ENCODE data around the gene DPAGT1. TPM values are rescaled to one million over a fixed set of nuclear protein-coding genes. Genes with fewer than 3 reads are reported as not detected.
A peak's percentile ranks its signal among the peaks of the same experiment; 100 is the strongest.

Gene DPAGT1
- total RNA-seq, 1 donor from 2014 or later: 76.1 TPM

- peaks cover 21% of the 10 kb centered on the region for H3K36me3 Mint-ChIP-seq (ENCODE audit: low read depth)
- H3K4me3 Mint-ChIP-seq: peak overlapping the region; percentile 98
- intact Hi-C loops (cut with micrococcal nuclease): loop anchor here (1.0 to 2.0 kb wide), 6 partner anchors 14 to 64 kb away; partner anchors contain the start of genes C2CD2L, HYOU1 and NLRX1
- no peaks in the 10 kb centered on the region for H3K27me3 Mint-ChIP-seq
- H3K9me3 Mint-ChIP-seq: no peaks in the 10 kb centered on the region
- H3K27ac Mint-ChIP-seq: peak overlapping the region; percentile 88
- DNase-seq: no peak
- peaks cover 28% of the 10 kb centered on the region for H3K4me1 Mint-ChIP-seq
Measured at GRCh38 chr11:119121811-119122124, 20.1 kb upstream of the DPAGT1 start.

DNA sequence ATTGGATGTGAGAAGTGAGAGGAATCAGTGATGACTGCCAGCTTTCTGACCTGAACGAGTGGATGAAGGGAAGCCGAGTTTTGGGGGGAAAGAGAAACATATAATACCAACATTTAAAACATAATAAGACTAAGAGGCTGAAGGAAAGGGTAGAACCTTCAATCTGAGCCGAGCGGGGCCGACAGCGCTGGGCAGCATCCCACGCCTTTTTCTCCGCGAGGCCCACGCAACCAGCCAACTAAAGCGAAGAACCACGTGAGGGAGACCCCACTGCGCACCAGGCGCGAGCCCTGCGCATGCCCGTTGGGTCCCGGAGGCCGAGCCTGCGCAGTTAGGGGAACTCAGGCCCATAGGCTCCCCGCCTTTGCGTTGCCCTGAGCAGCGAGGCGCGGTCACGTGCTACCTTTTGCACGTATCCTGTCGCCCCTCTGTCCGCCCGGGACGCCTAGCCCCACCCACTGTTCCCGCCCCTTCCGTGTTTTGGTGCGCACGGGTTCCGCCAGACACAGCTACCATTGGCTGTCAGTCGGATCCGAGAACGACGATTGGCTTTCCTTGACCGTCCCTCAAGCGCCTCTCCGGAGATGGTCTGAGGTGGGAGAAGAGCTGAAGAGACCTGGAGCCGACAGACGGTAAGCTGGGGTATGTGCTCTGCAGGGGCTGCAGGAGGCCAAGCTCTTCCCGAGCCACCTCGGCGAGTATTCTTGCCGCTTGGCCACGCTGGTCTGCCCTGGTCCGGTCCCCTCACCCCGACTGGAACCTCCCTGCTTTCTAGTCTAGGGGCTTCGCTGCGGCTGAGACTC lies 19.6 kb upstream of the DPAGT1 start, which contains the start of gene HINFP:
TSS of gene HINFP (plus strand) at position 573 of the 803 bp plus-strand sequence. CDS start 5,365 bp downstream, outside the sequence.
- no peaks in the 10 kb centered on the region for H3K9me3 Mint-ChIP-seq
- H3K36me3 Mint-ChIP-seq (ENCODE audit: low read depth): peaks cover 24% of the 10 kb centered on the region
- DNase-seq: peak; percentile 100
- H3K27ac Mint-ChIP-seq: peak within 1 kb of the TSS; percentile 89
- H3K4me1 Mint-ChIP-seq: peaks cover 26% of the 10 kb centered on the region
- intact Hi-C loops (cut with micrococcal nuclease): loop anchor here (1.0 to 2.0 kb wide), 6 partner anchors 14 to 64 kb away; partner anchors contain the start of genes C2CD2L, HYOU1 and NLRX1
- H3K27me3 Mint-ChIP-seq: no peaks in the 10 kb centered on the region
- H3K4me3 Mint-ChIP-seq: peak within 1 kb of the TSS; percentile 98

DNA sequence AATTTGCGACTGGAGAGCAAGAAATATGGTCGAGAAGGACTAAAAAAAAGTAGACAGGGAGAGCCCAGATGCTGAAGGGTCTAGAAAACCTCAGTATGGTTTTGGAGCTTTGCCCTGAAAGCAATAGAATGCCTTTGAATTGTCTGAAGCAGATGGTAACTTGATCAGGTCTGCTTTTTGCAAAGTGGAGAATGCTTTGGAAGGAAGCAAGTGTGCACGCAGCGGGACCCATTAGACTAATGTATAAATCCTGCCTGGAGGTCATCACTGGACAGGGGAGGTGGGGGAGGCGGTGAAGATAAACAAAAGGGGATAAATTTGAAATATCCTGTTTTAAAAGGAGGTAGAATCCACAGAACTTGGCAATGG lies 19.0 kb upstream of the DPAGT1 start:
- Mint-ChIP-seq H3K36me3 (ENCODE audit: low read depth) (peaks cover 29% of the 10 kb centered on the region), H3K4me3 (peak overlapping the region; percentile 98), H3K4me1 (peaks cover 31% of the 10 kb centered on the region), H3K9me3 (no peaks in the 10 kb centered on the region), H3K27me3 (no peaks in the 10 kb centered on the region), H3K27ac (peak overlapping the region; percentile 89)
- intact Hi-C loops (cut with micrococcal nuclease): loop anchor here (1.0 to 2.0 kb wide), 6 partner anchors 13 to 63 kb away; partner anchors contain the start of genes C2CD2L, HYOU1 and NLRX1
- no peak for DNase-seq

DNA sequence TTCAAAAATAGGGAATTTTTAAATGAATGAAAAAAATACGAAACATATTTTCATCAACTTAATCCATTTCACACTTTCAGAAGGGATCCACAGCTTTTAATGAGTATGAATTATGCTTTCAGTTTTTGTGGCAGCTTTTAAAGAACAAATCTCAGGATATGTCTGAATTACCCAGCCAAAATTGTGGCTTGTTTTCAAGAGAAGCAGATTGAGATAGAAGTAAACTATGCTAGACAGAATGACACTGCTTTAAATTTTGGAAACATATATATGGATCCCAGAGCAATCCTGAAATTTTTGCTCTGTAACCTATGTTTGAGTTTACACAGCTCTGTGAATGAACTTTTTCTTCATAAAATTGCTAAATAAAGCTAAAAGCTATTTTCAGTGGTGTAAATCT lies 17.3 kb upstream of the DPAGT1 start:
- H3K27me3 Mint-ChIP-seq: no peaks in the 10 kb centered on the region
- H3K9me3 Mint-ChIP-seq: no peaks in the 10 kb centered on the region
- intact Hi-C loops (cut with micrococcal nuclease): no loop called here
- peaks cover 38% of the 10 kb centered on the region for H3K4me1 Mint-ChIP-seq
- no peak overlapping the region for H3K4me3 Mint-ChIP-seq
- peaks cover 32% of the 10 kb centered on the region for H3K36me3 Mint-ChIP-seq (ENCODE audit: low read depth)
- DNase-seq: no peak
- no peak overlapping the region for H3K27ac Mint-ChIP-seq

DNA sequence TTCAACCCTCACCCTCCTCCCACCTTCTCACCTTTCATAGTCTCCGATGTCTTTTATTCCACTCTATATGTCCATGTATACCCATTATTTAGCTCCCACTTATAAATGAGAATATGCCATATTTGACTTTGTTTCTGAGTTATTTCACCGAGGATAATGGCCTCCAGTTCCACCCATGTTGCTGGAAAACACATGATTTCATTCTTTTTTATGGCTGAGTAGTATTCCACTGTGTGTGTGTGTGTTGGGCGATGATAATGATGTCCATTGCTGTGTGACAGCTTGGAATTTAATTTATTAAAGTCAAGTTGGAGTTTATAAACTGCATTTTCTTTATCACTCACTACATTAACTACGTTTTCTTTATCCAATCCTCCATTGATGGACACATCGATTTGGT lies 16.6 kb upstream of the DPAGT1 start:
- Mint-ChIP-seq H3K36me3 (ENCODE audit: low read depth) (peaks cover 36% of the 10 kb centered on the region), H3K27ac (no peak overlapping the region), H3K27me3 (no peaks in the 10 kb centered on the region), H3K4me3 (no peak overlapping the region), H3K9me3 (no peaks in the 10 kb centered on the region), H3K4me1 (peaks cover 39% of the 10 kb centered on the region)
- no peak for DNase-seq
- intact Hi-C loops (cut with micrococcal nuclease): no loop called here

DNA sequence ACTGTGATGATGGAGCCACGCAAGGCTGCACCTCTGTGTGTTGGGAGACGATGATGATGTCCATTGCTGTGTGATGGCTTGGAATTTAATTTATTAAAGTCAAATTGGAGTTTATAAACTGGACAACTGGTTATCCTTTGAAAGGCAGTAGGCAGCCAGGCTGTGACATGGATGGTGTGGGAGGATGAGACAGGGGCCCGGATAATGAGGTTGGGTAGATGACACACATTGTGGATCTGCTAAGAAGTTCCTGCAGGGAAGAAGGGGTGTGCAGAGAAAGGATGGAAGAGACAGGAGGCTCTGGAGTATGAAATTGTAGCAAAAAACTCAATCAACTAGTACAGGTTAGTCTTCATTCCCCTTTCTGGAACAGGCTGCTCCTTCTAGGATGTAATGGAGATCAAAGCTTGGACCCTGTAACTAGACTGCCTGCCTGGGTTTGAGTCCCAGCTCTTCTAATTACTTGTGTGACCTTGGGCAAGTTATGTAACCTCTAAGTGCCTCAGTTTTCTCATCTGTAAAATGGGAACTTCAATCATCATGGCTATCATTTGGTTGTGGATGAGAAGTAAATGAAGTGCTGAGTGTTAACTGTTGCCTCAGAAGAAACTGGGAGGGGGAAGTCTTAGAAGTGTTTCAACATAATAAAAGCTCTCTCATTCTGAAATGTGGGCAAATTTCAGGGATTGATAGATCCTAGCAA lies 15.5 kb upstream of the DPAGT1 start:
- H3K36me3 Mint-ChIP-seq (ENCODE audit: low read depth): peaks cover 40% of the 10 kb centered on the region
- intact Hi-C loops (cut with micrococcal nuclease): no loop called here
- peak overlapping the region; percentile 73 for H3K27ac Mint-ChIP-seq
- H3K9me3 Mint-ChIP-seq: no peaks in the 10 kb centered on the region
- H3K4me1 Mint-ChIP-seq: peaks cover 34% of the 10 kb centered on the region
- DNase-seq: no peak
- H3K4me3 Mint-ChIP-seq: no peak overlapping the region
- H3K27me3 Mint-ChIP-seq: no peaks in the 10 kb centered on the region

DNA sequence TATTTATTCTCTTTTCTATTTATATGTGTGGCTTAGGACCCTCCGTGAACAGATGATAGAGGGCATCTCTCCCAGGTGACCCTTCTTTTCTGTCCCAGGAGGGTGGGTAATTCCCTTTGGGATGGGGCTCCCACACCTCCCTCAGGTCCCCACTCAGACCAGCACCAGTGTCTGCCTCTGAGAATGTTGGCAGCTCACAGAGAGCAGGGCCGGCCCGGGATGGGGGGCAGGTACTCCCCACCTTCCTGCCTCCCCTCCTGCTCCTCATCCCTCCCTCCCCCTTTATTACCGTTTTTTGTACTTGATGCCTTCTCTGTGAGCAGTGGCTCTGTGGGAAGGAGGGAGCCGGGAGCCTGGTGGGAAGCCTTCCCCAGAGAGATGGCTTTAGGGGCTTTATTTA lies 14.9 kb upstream of the DPAGT1 start:
- no peak overlapping the region for H3K4me3 Mint-ChIP-seq
- no peaks in the 10 kb centered on the region for H3K27me3 Mint-ChIP-seq
- H3K36me3 Mint-ChIP-seq (ENCODE audit: low read depth): peaks cover 43% of the 10 kb centered on the region
- peaks cover 30% of the 10 kb centered on the region for H3K4me1 Mint-ChIP-seq
- no peak for DNase-seq
- intact Hi-C loops (cut with micrococcal nuclease): no loop called here
- H3K9me3 Mint-ChIP-seq: no peaks in the 10 kb centered on the region
- H3K27ac Mint-ChIP-seq: peak overlapping the region; percentile 73

GRCh38 chr11:119116235-119116594 lies 14.6 kb upstream of the DPAGT1 start:
- H3K4me1 Mint-ChIP-seq: peaks cover 30% of the 10 kb centered on the region
- peak overlapping the region; percentile 98 for H3K27ac Mint-ChIP-seq
- peaks cover 47% of the 10 kb centered on the region for H3K36me3 Mint-ChIP-seq (ENCODE audit: low read depth)
- H3K4me3 Mint-ChIP-seq: peak overlapping the region; percentile 86
- intact Hi-C loops (cut with micrococcal nuclease): no loop called here
- H3K9me3 Mint-ChIP-seq: no peaks in the 10 kb centered on the region
- DNase-seq: no peak
- no peaks in the 10 kb centered on the region for H3K27me3 Mint-ChIP-seq

DNA sequence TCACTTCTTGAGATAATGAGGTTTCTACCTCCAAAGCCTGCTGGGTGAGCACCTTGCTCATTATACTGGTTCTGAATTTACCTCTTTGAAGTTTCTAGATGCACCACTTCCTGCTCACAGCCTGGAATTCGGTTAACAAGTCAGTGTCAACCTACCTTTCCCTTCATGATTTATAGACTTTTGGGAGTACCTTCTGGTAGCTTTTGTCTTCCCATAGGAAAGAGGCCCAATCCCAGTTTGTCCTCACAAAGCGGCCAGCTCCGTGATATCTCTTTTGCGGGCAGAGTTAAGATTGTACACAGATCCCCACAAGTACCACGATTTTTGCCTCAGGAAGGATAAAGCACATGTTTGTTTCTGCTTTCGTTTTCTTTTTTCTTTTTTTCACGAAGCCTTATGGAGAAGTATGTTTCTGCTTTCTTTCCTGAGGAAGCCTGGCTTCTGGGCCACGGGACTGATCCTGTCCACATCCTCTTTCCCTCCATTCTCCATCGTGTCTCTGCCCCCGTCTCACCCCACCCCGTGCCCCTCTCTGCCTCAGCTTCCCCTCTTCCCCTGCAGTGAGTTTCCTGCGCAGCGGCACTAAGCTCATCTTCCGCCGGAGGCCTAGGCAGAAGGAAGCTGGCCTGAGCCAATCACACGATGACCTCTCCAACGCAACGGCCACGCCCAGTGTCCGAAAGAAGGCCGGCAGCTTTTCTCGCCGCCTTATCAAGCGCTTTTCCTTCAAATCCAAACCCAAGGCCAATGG lies 14.0 kb upstream of the DPAGT1 start:
- H3K9me3 Mint-ChIP-seq: no peaks in the 10 kb centered on the region
- peaks cover 50% of the 10 kb centered on the region for H3K36me3 Mint-ChIP-seq (ENCODE audit: low read depth)
- intact Hi-C loops (cut with micrococcal nuclease): loop anchor here (1.0 kb wide), 1 partner anchor 8 kb away; the partner anchor contains the start of gene C2CD2L
- H3K27ac Mint-ChIP-seq: peak overlapping the region; percentile 98
- H3K4me3 Mint-ChIP-seq: peak overlapping the region; percentile 86
- H3K4me1 Mint-ChIP-seq: peaks cover 27% of the 10 kb centered on the region
- H3K27me3 Mint-ChIP-seq: no peaks in the 10 kb centered on the region
- DNase-seq: peak; percentile 78

DNA sequence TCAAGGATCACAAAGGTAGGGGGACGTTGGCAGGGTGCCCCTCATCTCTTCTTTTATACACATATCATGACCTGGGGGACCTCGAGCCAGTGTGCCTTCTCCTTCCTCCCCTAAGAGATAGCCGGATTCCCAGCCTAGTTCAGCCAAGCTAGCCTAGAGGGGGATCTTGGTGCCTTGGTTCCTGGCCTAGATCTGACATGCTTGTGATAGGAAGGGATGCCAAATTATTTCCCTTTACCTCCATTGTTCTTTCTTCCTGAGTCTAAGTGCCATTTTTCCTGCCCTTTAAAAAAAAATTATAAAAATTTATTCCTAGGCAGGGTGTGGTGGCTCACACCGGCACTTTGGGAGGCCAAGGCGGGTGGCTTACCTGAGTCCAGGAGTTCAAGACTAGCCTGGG lies 12.7 kb upstream of the DPAGT1 start:
- peak overlapping the region; percentile 98 for H3K27ac Mint-ChIP-seq
- H3K27me3 Mint-ChIP-seq: no peaks in the 10 kb centered on the region
- H3K4me1 Mint-ChIP-seq: peaks cover 29% of the 10 kb centered on the region
- intact Hi-C loops (cut with micrococcal nuclease): no loop called here
- H3K36me3 Mint-ChIP-seq (ENCODE audit: low read depth): peaks cover 56% of the 10 kb centered on the region
- no peak for DNase-seq
- H3K4me3 Mint-ChIP-seq: no peak overlapping the region
- H3K9me3 Mint-ChIP-seq: no peaks in the 10 kb centered on the region

GRCh38 chr11:119113716-119114115 lies 12.1 kb upstream of the DPAGT1 start:
- Mint-ChIP-seq H3K27ac (peak overlapping the region; percentile 56), H3K27me3 (no peaks in the 10 kb centered on the region), H3K36me3 (ENCODE audit: low read depth) (peaks cover 57% of the 10 kb centered on the region), H3K9me3 (no peaks in the 10 kb centered on the region), H3K4me1 (peaks cover 36% of the 10 kb centered on the region), H3K4me3 (no peak overlapping the region)
- DNase-seq: no peak
- intact Hi-C loops (cut with micrococcal nuclease): no loop called here

- DNase-seq: no peak
- no peaks in the 10 kb centered on the region for H3K27me3 Mint-ChIP-seq
- H3K4me1 Mint-ChIP-seq: peaks cover 41% of the 10 kb centered on the region
- H3K27ac Mint-ChIP-seq: peak overlapping the region; percentile 10
- intact Hi-C loops (cut with micrococcal nuclease): no loop called here
- no peak overlapping the region for H3K4me3 Mint-ChIP-seq
- peaks cover 59% of the 10 kb centered on the region for H3K36me3 Mint-ChIP-seq (ENCODE audit: low read depth)
- H3K9me3 Mint-ChIP-seq: no peaks in the 10 kb centered on the region
Measured at GRCh38 chr11:119112314-119113020, 10.8 kb upstream of the DPAGT1 start.

DNA sequence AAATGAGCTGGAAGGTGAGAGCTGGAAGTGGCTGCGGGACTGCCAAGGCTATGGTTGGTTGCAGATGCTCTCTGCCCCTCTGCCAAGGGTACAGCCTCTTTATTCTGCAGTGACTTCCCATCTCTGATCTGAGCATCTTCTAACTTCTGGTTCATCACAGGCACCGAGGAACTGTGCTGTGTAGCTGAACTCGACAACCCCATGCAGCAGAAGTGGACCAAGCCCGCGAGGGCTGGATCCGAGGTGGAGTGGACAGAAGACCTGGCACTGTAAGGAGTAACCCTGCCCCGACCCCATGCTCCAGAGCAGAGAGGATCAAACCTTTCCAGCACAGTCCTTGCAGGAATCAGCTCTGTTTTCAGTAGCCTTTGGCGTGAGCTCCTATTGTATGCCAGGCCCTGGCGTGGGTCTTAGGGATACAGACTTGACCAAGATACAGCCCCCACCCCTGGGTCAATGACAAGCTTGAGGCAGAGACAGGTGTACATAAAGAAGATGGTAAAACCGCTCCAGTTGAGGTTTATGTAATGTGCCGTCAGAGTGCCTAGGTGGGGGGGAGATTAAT lies 9.8 kb upstream of the DPAGT1 start:
- peaks cover 50% of the 10 kb centered on the region for H3K36me3 Mint-ChIP-seq (ENCODE audit: low read depth)
- H3K4me1 Mint-ChIP-seq: peaks cover 44% of the 10 kb centered on the region
- no peak for DNase-seq
- no peaks in the 10 kb centered on the region for H3K9me3 Mint-ChIP-seq
- H3K27ac Mint-ChIP-seq: peak overlapping the region; percentile 47
- H3K27me3 Mint-ChIP-seq: no peaks in the 10 kb centered on the region
- intact Hi-C loops (cut with micrococcal nuclease): no loop called here
- no peak overlapping the region for H3K4me3 Mint-ChIP-seq

All from activated CD4-positive, alpha-beta T cell treated with anti-CD3 and anti-CD28 coated beads, Interleukin-2, amount 10 ng/mL, durations not matched to agents 24 days and 14 days (primary cell).